K562 (cell line): Measurements from ENCODE around the gene SYK. TPM values are rescaled to one million over a fixed set of nuclear protein-coding genes. Genes with fewer than 3 reads are reported as not detected.

Experiments
- ATAC-seq: fragments of 200-7000 bp; cut with Tn5 transposase; 3 replicates; pipeline ENCODE4 v1.9.1; 2020; ENCODE audit warnings: moderate library complexity
- BruUV-seq: library from RNA; stranded (reverse); fragments of 400-500 nt; replicated peaks from 2 replicates; lab custom pipeline; 2021; lab: Mats Ljungman, UMichigan
- CTCF ChIA-PET: fragments of 300-600 bp; formaldehyde crosslinking; extraction: SDS; loops from one replicate; lab custom pipeline; 2021; ENCODE audit warnings: low intra/inter-chr PET ratio; lab: Yijun Ruan, JAX
- POLR2A ChIA-PET: fragments of 300-600, 350-650 bp; sonication (Branson Sonifier 250); formaldehyde crosslinking; extraction: SDS; loops from one replicate; lab custom pipeline; 2021; ENCODE audit warnings: antibody characterized with exemption, inconsistent platforms; lab: Yijun Ruan, JAX
- DNase-seq, 4 experiments: peaks; one replicate each; pipeline versions ENCODE4 v3.0.0 to v3.0.0-alpha.2; 2011 to 2018; ENCODE audit warnings: low spot score in 3 of 4, mixed read lengths in 3 of 4; ENCODE audit errors: extremely low read depth in 1 of 4
- FAIRE-seq: peaks from 2 replicates; lab custom pipeline; 2011; peaks lifted over from hg19 to GRCh38; lab: Jason Lieb, UNC
- H2AFZ ChIP-seq: 2 replicates; pipeline ENCODE4 v1.6.0; 2011; ENCODE audit warnings: low read depth, low read length, control low read depth, inconsistent platforms
- H3K27ac ChIP-seq: fragments of 200-600 bp; 3 replicates; pipeline ENCODE4 v1.8.0; 2011; ENCODE audit warnings: low read depth, mild to moderate bottlenecking, control low read depth, inconsistent platforms, low read length, moderate library complexity, mixed read lengths; ENCODE audit errors: extremely low read depth
- H3K27me3 ChIP-seq, 2 experiments: fragments of 300-600 bp in 1 of 2; 2 replicates in 1 of 2; 3 replicates in 1 of 2; pipeline versions ENCODE4 v1.6.0 to v1.8.0; 2011; ENCODE audit warnings: inconsistent platforms in 2 of 2, low read length in 2 of 2, mild to moderate bottlenecking in 1 of 2, mixed read lengths in 1 of 2, moderate library complexity in 1 of 2; ENCODE audit not compliant: control insufficient read depth in 2 of 2, insufficient read depth in 2 of 2
- H3K36me3 ChIP-seq: fragments of 300-600 bp; 3 replicates; pipeline ENCODE4 v1.8.0; 2011; ENCODE audit warnings: mild to moderate bottlenecking, low read length, inconsistent platforms; ENCODE audit not compliant: control insufficient read depth, insufficient read depth
- H3K4me1 ChIP-seq, 2 experiments: fragments of 200-600 bp in 1 of 2; replicated peaks in 1 of 2; 2 replicates in 1 of 2; 3 replicates in 1 of 2; pipeline versions ENCODE4 v1.5.1 to v1.8.0; 2011; ENCODE audit warnings: inconsistent platforms in 2 of 2, low read length in 2 of 2, mild to moderate bottlenecking in 1 of 2, mixed read lengths in 1 of 2, moderate library complexity in 1 of 2; ENCODE audit not compliant: control insufficient read depth in 2 of 2, insufficient read depth in 2 of 2
- H3K4me2 ChIP-seq: 2 replicates; pipeline ENCODE4 v1.6.1; 2011; ENCODE audit warnings: low read length, control low read depth, inconsistent platforms, mixed read lengths; ENCODE audit not compliant: insufficient read depth
- H3K4me3 ChIP-seq: fragments of 200-600 bp; sonication (generic), shearing (Covaris generic); 2 replicates; pipeline ENCODE4 v1.5.1; 2016; ENCODE audit warnings: control low read depth, inconsistent platforms
- H3K79me2 ChIP-seq: fragments of 200-600 bp; 3 replicates; pipeline ENCODE4 v1.8.0; 2011; ENCODE audit warnings: low read length, inconsistent platforms; ENCODE audit not compliant: control insufficient read depth, insufficient read depth
- H3K9ac ChIP-seq, 2 experiments: 2 replicates each; pipeline versions ENCODE4 v1.6.0 to v1.6.1; 2011; ENCODE audit warnings: low read depth in 2 of 2, low read length in 2 of 2, control low read depth in 1 of 2, inconsistent platforms in 1 of 2, mild to moderate bottlenecking in 1 of 2, mixed read lengths in 1 of 2; ENCODE audit not compliant: insufficient read depth in 1 of 2
- H3K9me1 ChIP-seq: one replicate; pipeline ENCODE4 v1.6.0; 2011; ENCODE audit warnings: inconsistent platforms, mild to moderate bottlenecking, low read length, moderate library complexity; ENCODE audit not compliant: control insufficient read depth, insufficient read depth
- H3K9me3 ChIP-seq: replicated peaks from 2 replicates; pipeline ENCODE4 v1.5.1; 2011; ENCODE audit warnings: low read depth, low read length, inconsistent platforms; ENCODE audit not compliant: control insufficient read depth, insufficient read depth
- H4K20me1 ChIP-seq: replicated peaks from 2 replicates; pipeline ENCODE4 v1.6.1; 2011; ENCODE audit warnings: low read length, inconsistent platforms, mixed read lengths; ENCODE audit not compliant: control insufficient read depth, insufficient read depth
- MBD2 ChIP-seq: sonication (generic); IDR thresholded peaks from 2 replicates; pipeline ENCODE4 v1.6.1; 2016; ENCODE audit warnings: low read depth, borderline replicate concordance
- MEIS2 ChIP-seq: fragments of 450-650 bp; IDR thresholded peaks from 2 replicates; pipeline ENCODE4 v1.6.1; 2014; ENCODE audit warnings: mild to moderate bottlenecking; ENCODE audit not compliant: partially characterized antibody
- NFE2 ChIP-seq: IDR thresholded peaks from 2 replicates; pipeline ENCODE4 v1.6.1; 2014; ENCODE audit warnings: antibody characterized with exemption, low read depth
- POLR2AphosphoS2 ChIP-seq: IDR thresholded peaks from 2 replicates; pipeline ENCODE4 v1.6.1; 2012; ENCODE audit warnings: low read length, improper control_type of control experiment
- POU5F1 ChIP-seq: fragments of 150-350 bp; IDR thresholded peaks from 2 replicates; pipeline ENCODE4 v1.6.1; 2014; ENCODE audit warnings: borderline replicate concordance, low read length, low read depth, mild to moderate bottlenecking; ENCODE audit not compliant: partially characterized antibody
- PRPF4 ChIP-seq: fragments of 200-400 bp; formaldehyde crosslinking; IDR thresholded peaks from one replicate; pipeline ENCODE4 v1.6.1; 2017; ENCODE audit warnings: low read length, low read depth, mild to moderate bottlenecking; ENCODE audit not compliant: insufficient read depth, poor library complexity, severe bottlenecking
- PTBP1 ChIP-seq: fragments of 200-400 bp; formaldehyde crosslinking; IDR thresholded peaks from 2 replicates; pipeline ENCODE4 v1.6.1; 2017; ENCODE audit warnings: low read depth, low read length
- PURB ChIP-seq: sonication (generic); formaldehyde crosslinking; IDR thresholded peaks from 2 replicates; pipeline ENCODE4 v1.9.0; 2021; ENCODE audit warnings: low read depth, mild to moderate bottlenecking, missing genetic modification reagents
- RBFOX2 ChIP-seq: fragments of 200-400 bp; formaldehyde crosslinking; IDR thresholded peaks from 2 replicates; pipeline ENCODE4 v1.6.1; 2017; ENCODE audit warnings: low read depth, mild to moderate bottlenecking, low read length, moderate library complexity
- RFX1 ChIP-seq: fragments of 450-650 bp; IDR thresholded peaks from 2 replicates; pipeline ENCODE4 v1.6.1; 2016; ENCODE audit warnings: mild to moderate bottlenecking, moderate library complexity
- SAFB2 ChIP-seq: fragments of 200-400 bp; formaldehyde crosslinking; IDR thresholded peaks from 2 replicates; pipeline ENCODE4 v1.6.1; 2018; ENCODE audit warnings: borderline replicate concordance, low read length, low read depth, moderate library complexity; ENCODE audit not compliant: severe bottlenecking
- SAP30 ChIP-seq: fragments of 200-600 bp; sonication (generic); IDR thresholded peaks from 2 replicates; pipeline ENCODE4 v1.6.1; 2012; ENCODE audit warnings: borderline replicate concordance, low read depth, mild to moderate bottlenecking, moderate library complexity, low read length, control low read depth, inconsistent platforms; ENCODE audit not compliant: insufficient read depth, poor library complexity, severe bottlenecking
- SREBF1 ChIP-seq: fragments of 150-350 bp; IDR thresholded peaks from 2 replicates; pipeline ENCODE4 v1.6.1; 2014; ENCODE audit warnings: antibody characterized with exemption, low read depth, low read length, borderline replicate concordance
- ZC3H4 ChIP-seq: sonication (generic); formaldehyde crosslinking; IDR thresholded peaks from 2 replicates; pipeline ENCODE4 v1.9.0; 2021; ENCODE audit warnings: missing genetic modification reagents, borderline replicate concordance
- ZNF436 ChIP-seq: fragments of 250-450, 450-650 bp; sonication (Bioruptor Pico); formaldehyde crosslinking; IDR thresholded peaks from 2 replicates; pipeline ENCODE4 v1.7.0; 2020; ENCODE audit warnings: mild to moderate bottlenecking
- WGBS: fragments of 100-300 bp; shearing (Covaris generic); methylation state at CpG from one replicate; pipeline ENCODE4 v1.1.6; 2016; ENCODE audit warnings: low coverage, mixed read lengths; ENCODE audit not compliant: insufficient coverage; ENCODE audit errors: missing lambda C conversion rate; 5-methylcytosine and 5-hydroxymethylcytosine counted together
- in situ Hi-C: fragments of 300-500 bp; cut with MboI; formaldehyde crosslinking; loops from 4 replicates; pipeline ENCODE4 v1.15.0; 2018; ENCODE audit warnings: inconsistent platforms, mixed read lengths
- intact Hi-C: fragments of 100-400 bp; cut with micrococcal nuclease; formaldehyde crosslinking; loops from 2 replicates; pipeline ENCODE4 v1.14.2; 2022
- polyA plus RNA-seq, 8 experiments: library from polyadenylated mRNA; depleted of rRNA in 4 of 8; stranded (reverse) in 5 of 8; unstranded in 3 of 8; fragments of >200 nt; fragmentation: Nextera tagmentation in 2 of 8; fragmentation: Illumina TruSeq in 1 of 8; extraction: Ambion mirVana in 2 of 8; extraction: Trizol in 1 of 8; gene quantifications; 2 replicates each; pipeline versions ENCODE4 v1.2.1 to v1.2.3, GENCODE V29; 2011 to 2014; ENCODE audit warnings: inconsistent platforms in 1 of 8, missing spikeins in 1 of 8
- total RNA-seq, 7 experiments: library from RNA; depleted of rRNA in 6 of 7; stranded (reverse); fragments of >200 nt in 6 of 7; fragmentation: Illumina TruSeq in 2 of 7; extraction: Trizol in 2 of 7; gene quantifications; 2 replicates each; pipeline versions ENCODE4 v1.2.1 to v1.2.3, GENCODE V29; 2011 to 2021; ENCODE audit warnings: low replicate concordance in 1 of 7
- TF ChIP-seq, protein P1 (sequence below): fragments of 450-650 bp; formaldehyde crosslinking; IDR thresholded peaks from 2 replicates; pipeline ENCODE4 v1.4.0; 2020; ENCODE audit warnings: mild to moderate bottlenecking
- TF ChIP-seq, protein P2 (sequence below): fragments of 200-800 bp; sonication (Bioruptor generic); IDR thresholded peaks from 2 replicates; pipeline ENCODE4 v1.6.1; 2017; ENCODE audit warnings: missing genetic modification characterization, missing compliant biosample characterization

SYK gene
- total and polyA plus RNA-seq, 9 of the 15 experiments (the other 6 are each of a cell fraction or from before 2014, with no cell fraction given): 3.9 to 32.7 (median 16.7) TPM

GRCh38 chr9:90830977-90831376 lies 29.4 kb downstream of the SYK start:
- Histone ChIP-seq H3K9ac (no peak overlapping the region), H3K4me3 (no peak overlapping the region), H3K36me3 (no peaks in the 10 kb centered on the region; the same call in 2 of the 3 replicates), H3K79me2 (no peaks in the 10 kb centered on the region), H3K9me1 (no peaks in the 10 kb centered on the region), H2AFZ (no peak overlapping the region), H4K20me1 (no peaks in the 10 kb centered on the region), H3K4me2 (no peak overlapping the region), H3K27ac (no peak overlapping the region), H3K9me3 (no peaks in the 10 kb centered on the region), H3K27me3 (no peaks in the 10 kb centered on the region), H3K4me1 (no peaks in the 10 kb centered on the region)
- DNase-seq (no peak), ATAC-seq (no peak), FAIRE-seq (no peak)
- TF ChIP-seq ZNF436: no peak
- no peak for TF ChIP-seq ZC3H4 (CRISPR knock-in tag)
- no peak for TF ChIP-seq RBFOX2
- no peak for TF ChIP-seq NFE2
- no peak for TF ChIP-seq SAP30
- TF ChIP-seq MBD2: no peak
- no peak for TF ChIP-seq PRPF4
- TF ChIP-seq, protein P1, sequence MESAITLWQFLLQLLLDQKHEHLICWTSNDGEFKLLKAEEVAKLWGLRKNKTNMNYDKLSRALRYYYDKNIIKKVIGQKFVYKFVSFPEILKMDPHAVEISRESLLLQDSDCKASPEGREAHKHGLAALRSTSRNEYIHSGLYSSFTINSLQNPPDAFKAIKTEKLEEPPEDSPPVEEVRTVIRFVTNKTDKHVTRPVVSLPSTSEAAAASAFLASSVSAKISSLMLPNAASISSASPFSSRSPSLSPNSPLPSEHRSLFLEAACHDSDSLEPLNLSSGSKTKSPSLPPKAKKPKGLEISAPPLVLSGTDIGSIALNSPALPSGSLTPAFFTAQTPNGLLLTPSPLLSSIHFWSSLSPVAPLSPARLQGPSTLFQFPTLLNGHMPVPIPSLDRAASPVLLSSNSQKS (CRISPR knock-in tag): no peak
- no peak for TF ChIP-seq SAFB2
- no peak for TF ChIP-seq MEIS2
- no peak for TF ChIP-seq RFX1
- no peak for TF ChIP-seq POU5F1
- TF ChIP-seq PURB: no peak
- TF ChIP-seq PTBP1: no peak
- no peak for TF ChIP-seq SREBF1
- TF ChIP-seq POLR2AphosphoS2: no peak
- TF ChIP-seq, protein P2, sequence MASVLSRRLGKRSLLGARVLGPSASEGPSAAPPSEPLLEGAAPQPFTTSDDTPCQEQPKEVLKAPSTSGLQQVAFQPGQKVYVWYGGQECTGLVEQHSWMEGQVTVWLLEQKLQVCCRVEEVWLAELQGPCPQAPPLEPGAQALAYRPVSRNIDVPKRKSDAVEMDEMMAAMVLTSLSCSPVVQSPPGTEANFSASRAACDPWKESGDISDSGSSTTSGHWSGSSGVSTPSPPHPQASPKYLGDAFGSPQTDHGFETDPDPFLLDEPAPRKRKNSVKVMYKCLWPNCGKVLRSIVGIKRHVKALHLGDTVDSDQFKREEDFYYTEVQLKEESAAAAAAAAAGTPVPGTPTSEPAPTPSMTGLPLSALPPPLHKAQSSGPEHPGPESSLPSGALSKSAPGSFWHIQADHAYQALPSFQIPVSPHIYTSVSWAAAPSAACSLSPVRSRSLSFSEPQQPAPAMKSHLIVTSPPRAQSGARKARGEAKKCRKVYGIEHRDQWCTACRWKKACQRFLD (CRISPR knock-in tag): no peak
- CTCF ChIA-PET: no interaction called here
- intact Hi-C loops (no loop called here), in situ Hi-C loops (no loop called here)
- POLR2A ChIA-PET: no interaction called here
- 35% methylated on average over 2 of the region's 3 CpGs for WGBS
- no TSS peak for BruUV-seq
